DMS53 treated with DMSO at 0.1 percent for 48 hours (cell line): ENCODE data around the gene GCK.
"Not testable (repeated sequence)": the region's sequence is repeated elsewhere in the genome, so short reads cannot be mapped to it uniquely, and the experiment has no call there.

Experiments
- DNase-seq: peaks from one replicate; lab custom pipeline; 2025; ENCODE audit not compliant: unreplicated experiment; lab: John Stamatoyannopoulos, UW

Gene GCK

GRCh38 chr7:44143646-44144250 lies 45.5 kb downstream of the GCK start:
- DNase-seq: no peak

GRCh38 chr7:44142028-44142427 lies 47.2 kb downstream of the GCK start:
- DNase-seq: no peak

- no peak for DNase-seq
Observed at GRCh38 chr7:44141221-44141850, 47.9 kb downstream of the GCK start, which contains the start of gene MYL7. Gene MYL7, minus strand, starts transcription at chr7:44141332. Its CDS starts 27 bp downstream, at chr7:44141305.

- no peak for DNase-seq
Observed at GRCh38 chr7:44140341-44140740, 48.9 kb downstream of the GCK start.

GRCh38 chr7:44139311-44140010 lies 49.8 kb downstream of the GCK start:
- no peak for DNase-seq

- DNase-seq: no peak
Observed at GRCh38 chr7:44138698-44139097, 50.5 kb downstream of the GCK start.

- no peak for DNase-seq
Observed at GRCh38 chr7:44136731-44137130, 52.5 kb downstream of the GCK start.

GRCh38 chr7:44134943-44135628 lies 54.2 kb downstream of the GCK start:
- no peak for DNase-seq

- no peak for DNase-seq
Observed at GRCh38 chr7:44133295-44133694, 55.9 kb downstream of the GCK start.

- DNase-seq: no peak
Observed at GRCh38 chr7:44132039-44132438, 57.2 kb downstream of the GCK start.

GRCh38 chr7:44131173-44132029 lies 57.8 kb downstream of the GCK start:
- peak; percentile 26 for DNase-seq

GRCh38 chr7:44128721-44129582 lies 60.3 kb downstream of the GCK start:
- DNase-seq: no peak

GRCh38 chr7:44127161-44127560 lies 62.1 kb downstream of the GCK start:
- DNase-seq: no peak

- DNase-seq: not testable (repeated sequence)
Observed at GRCh38 chr7:44126574-44126973, 62.7 kb downstream of the GCK start.

- no peak for DNase-seq
Observed at GRCh38 chr7:44124822-44125202, 64.4 kb downstream of the GCK start.

GRCh38 chr7:44123190-44124003 lies 65.8 kb downstream of the GCK start, which contains the start of gene POLD2:
Gene POLD2, minus strand, starts transcription at chr7:44123548. Its CDS starts 1,495 bp downstream, at chr7:44122053.
- peak; percentile 89 for DNase-seq

- no peak for DNase-seq
Observed at GRCh38 chr7:44122529-44122928, 66.7 kb downstream of the GCK start.

- no peak for DNase-seq
Observed at GRCh38 chr7:44121761-44122420, 67.3 kb downstream of the GCK start.
